GM23338 (cell line): ENCODE results near the gene SHC4. TPM values are rescaled to one million over a fixed set of nuclear protein-coding genes. Genes with fewer than 3 reads are reported as not detected.

ENCODE experiments used
- ATAC-seq: fragments of 200-7000 bp; cut with Tn5 transposase; 3 replicates; pipeline ENCODE4 v1.9.1; 2020
- DNase-seq: peaks from one replicate; pipeline ENCODE4 v3.0.0-alpha.2; 2015; ENCODE audit warnings: low spot score
- H2AFZ ChIP-seq: fragments of 200-600 bp; sonication (generic); 2 replicates; pipeline ENCODE4 v1.8.0; 2016; ENCODE audit warnings: antibody characterized with exemption, mild to moderate bottlenecking, moderate library complexity
- H3F3A ChIP-seq: fragments of 200-600 bp; sonication (generic); replicated peaks from 2 replicates; pipeline ENCODE4 v1.8.0; 2017; ENCODE audit warnings: antibody characterized with exemption, mixed run types, low read depth
- H3K27ac ChIP-seq: fragments of 200-600 bp; sonication (generic); 2 replicates; pipeline ENCODE4 v1.6.1; 2016; ENCODE audit warnings: low read depth
- H3K27me3 ChIP-seq: fragments of 200-600 bp; sonication (generic); 2 replicates; pipeline ENCODE4 v1.8.0; 2016; ENCODE audit warnings: mild to moderate bottlenecking, mixed run types, moderate library complexity; ENCODE audit not compliant: insufficient read depth
- H3K36me3 ChIP-seq: fragments of 200-600 bp; sonication (generic); 2 replicates; pipeline ENCODE4 v1.8.0; 2016; ENCODE audit warnings: mild to moderate bottlenecking; ENCODE audit not compliant: insufficient read depth
- H3K4me1 ChIP-seq: fragments of 200-600 bp; sonication (generic); 2 replicates; pipeline ENCODE4 v1.8.0; 2016; ENCODE audit warnings: mild to moderate bottlenecking, moderate library complexity; ENCODE audit not compliant: insufficient read depth
- H3K4me2 ChIP-seq: fragments of 200-600 bp; sonication (generic); 2 replicates; pipeline ENCODE4 v1.7.1; 2017; ENCODE audit warnings: mixed run types
- H3K4me3 ChIP-seq: fragments of 200-600 bp; sonication (generic); 2 replicates; pipeline ENCODE4 v1.6.1; 2016; ENCODE audit warnings: mixed run types
- H3K79me2 ChIP-seq: fragments of 200-600 bp; sonication (generic); replicated peaks from 2 replicates; pipeline ENCODE4 v1.8.0; 2017; ENCODE audit warnings: mild to moderate bottlenecking; ENCODE audit not compliant: insufficient read depth
- H3K9me2 ChIP-seq: fragments of 200-600 bp; sonication (generic); 2 replicates; pipeline ENCODE4 v1.8.0; 2017; ENCODE audit not compliant: insufficient read depth
- H4K20me1 ChIP-seq: fragments of 200-600 bp; sonication (generic); replicated peaks from 2 replicates; pipeline ENCODE4 v1.8.0; 2017; ENCODE audit warnings: mild to moderate bottlenecking; ENCODE audit not compliant: insufficient read depth
- H3K27ac Mint-ChIP-seq: 2 replicates; pipeline ENCODE4 v1.8.0; 2020; ENCODE audit warnings: inconsistent platforms, mild to moderate bottlenecking, moderate library complexity, mixed read lengths
- H3K27me3 Mint-ChIP-seq: 3 replicates; pipeline ENCODE4 v1.8.0; 2022; ENCODE audit warnings: low read depth, mild to moderate bottlenecking, moderate library complexity, mixed read lengths, inconsistent platforms; ENCODE audit not compliant: insufficient read depth, poor library complexity
- H3K36me3 Mint-ChIP-seq: 3 replicates; pipeline ENCODE4 v1.8.0; 2021; ENCODE audit warnings: low read depth, mild to moderate bottlenecking, inconsistent platforms, moderate library complexity, mixed read lengths
- H3K4me1 Mint-ChIP-seq: 3 replicates; pipeline ENCODE4 v1.8.0; 2020; ENCODE audit warnings: mild to moderate bottlenecking, inconsistent platforms, mixed read lengths
- H3K4me3 Mint-ChIP-seq: 3 replicates; pipeline ENCODE4 v1.8.0; 2021; ENCODE audit warnings: moderate library complexity, mild to moderate bottlenecking, inconsistent platforms, mixed read lengths
- H3K9me3 Mint-ChIP-seq: 3 replicates; pipeline ENCODE4 v1.8.0; 2020; ENCODE audit warnings: moderate library complexity, mild to moderate bottlenecking, inconsistent platforms, mixed read lengths
- EZH2 ChIP-seq: fragments of 200-600 bp; sonication (generic); IDR thresholded peaks from one replicate; pipeline ENCODE4 v1.8.0; 2017; ENCODE audit warnings: antibody characterized with exemption, mild to moderate bottlenecking, low read depth; ENCODE audit not compliant: unreplicated experiment
- JUNB ChIP-seq: IDR thresholded peaks from one replicate; pipeline ENCODE4 v1.6.1; 2016; ENCODE audit warnings: antibody characterized with exemption; ENCODE audit not compliant: unreplicated experiment
- NANOG ChIP-seq: IDR thresholded peaks from 2 replicates; pipeline ENCODE4 v1.6.1; 2016; ENCODE audit warnings: antibody characterized with exemption, borderline replicate concordance
- POLR2AphosphoS5 ChIP-seq: IDR thresholded peaks from 2 replicates; pipeline ENCODE4 v1.6.1; 2016; ENCODE audit warnings: antibody characterized with exemption, low read depth
- STAT1 ChIP-seq: IDR thresholded peaks from one replicate; pipeline ENCODE4 v1.6.1; 2016; ENCODE audit warnings: antibody characterized with exemption; ENCODE audit not compliant: unreplicated experiment
- ZNF114 ChIP-seq: fragments of 250-450 bp; sonication (Bioruptor Pico); IDR thresholded peaks from 2 replicates; pipeline ENCODE4 v1.5.0; 2020; ENCODE audit warnings: mild to moderate bottlenecking, moderate library complexity
- ZNF462 ChIP-seq: fragments of 250-450 bp; sonication (Bioruptor Pico); IDR thresholded peaks from 2 replicates; pipeline ENCODE4 v1.5.0; 2020; ENCODE audit warnings: mild to moderate bottlenecking, moderate library complexity
- polyA plus RNA-seq: library from polyadenylated mRNA; unstranded; fragments of >200 nt; fragmentation: Nextera tagmentation; extraction: Ambion mirVana; gene quantifications from 2 replicates; pipeline ENCODE4 v1.2.1, GENCODE V29; 2016
- total RNA-seq: library from RNA; depleted of rRNA; stranded (reverse); fragments of >200 nt; shearing (Covaris generic); gene quantifications from 2 replicates; pipeline ENCODE4 v1.2.3, GENCODE V29; 2014

SHC4 gene
- total and polyA plus RNA-seq, 2 experiments from 2014 or later, result 0.21 to 0.32 TPM

DNA sequence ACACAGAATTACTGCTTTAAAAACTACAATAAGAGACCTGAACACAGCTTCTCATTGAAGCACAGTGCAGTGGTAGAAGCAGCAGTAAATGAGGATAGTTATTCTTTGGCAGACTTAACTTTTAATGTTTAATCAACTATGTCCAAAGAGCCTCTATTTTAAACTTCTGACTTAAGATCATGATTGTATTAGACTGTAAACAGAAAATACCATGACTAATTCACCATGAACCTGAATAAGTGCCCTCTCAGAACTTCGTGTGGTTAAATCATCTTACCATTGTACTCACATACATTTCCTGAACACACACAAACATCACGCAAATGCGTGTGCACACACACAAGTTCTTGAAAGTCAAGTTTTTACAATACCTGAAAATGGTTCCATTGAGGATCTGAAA lies 166.8 kb downstream of the SHC4 start:
- no peaks in the 10 kb centered on the region for H3K27me3 Mint-ChIP-seq
- no peak overlapping the region for H3K27ac Mint-ChIP-seq
- Histone ChIP-seq H3F3A (no peaks in the 10 kb centered on the region), H3K27ac (no peak overlapping the region), H3K4me1 (0 out of 2 replicates have a peak, but pooled peaks cover 4% of the 10 kb centered on the region), H4K20me1 (0 out of 2 replicates have a peak, but pooled peaks cover 6% of the 10 kb centered on the region), H3K79me2 (peaks cover 22% of the 10 kb centered on the region), H3K36me3 (peaks cover 27% of the 10 kb centered on the region; the same call in 1 of the 2 replicates), H3K9me2 (no peaks in the 10 kb centered on the region), H3K4me3 (no peak overlapping the region), H3K4me2 (no peak overlapping the region), H3K27me3 (no peaks in the 10 kb centered on the region), H2AFZ (no peak overlapping the region)
- DNase-seq (no peak), ATAC-seq (no peak)
- peaks cover 26% of the 10 kb centered on the region for H3K4me1 Mint-ChIP-seq
- H3K36me3 Mint-ChIP-seq, result peaks cover 15% of the 10 kb centered on the region; the same call in 2 of the 3 replicates
- H3K4me3 Mint-ChIP-seq, result no peak overlapping the region
- TF ChIP-seq EZH2 (no peak), ZNF462 (no peak), NANOG (no peak), STAT1 (no peak), ZNF114 (CRISPR knock-in tag) (no peak), POLR2AphosphoS5 (no peak)
- no peaks in the 10 kb centered on the region for H3K9me3 Mint-ChIP-seq

DNA sequence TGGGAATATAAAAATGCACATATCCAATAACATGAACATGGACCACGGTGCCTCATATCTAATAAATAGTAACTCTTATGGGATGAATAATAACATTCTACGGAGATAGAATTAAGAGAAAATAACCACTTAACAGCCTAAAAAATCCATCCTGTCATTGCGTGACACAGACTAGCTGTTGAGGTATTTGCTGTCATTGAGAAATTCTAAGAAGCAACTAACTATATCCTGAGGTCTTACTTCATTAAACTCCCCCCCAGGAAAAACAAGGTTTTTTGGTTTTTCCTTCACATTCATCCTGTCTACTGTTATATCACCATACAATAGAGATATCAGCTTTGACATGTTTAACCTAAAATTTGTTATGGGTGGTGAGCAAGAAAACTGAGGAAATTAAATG lies 167.2 kb downstream of the SHC4 start:
- no peak overlapping the region for H3K27ac Mint-ChIP-seq
- no peak overlapping the region for H3K4me3 Mint-ChIP-seq
- H3K9me3 Mint-ChIP-seq, result no peaks in the 10 kb centered on the region
- no peaks in the 10 kb centered on the region for H3K27me3 ChIP-seq
- no peak overlapping the region for H2AFZ ChIP-seq
- H3K36me3 ChIP-seq, result peaks cover 27% of the 10 kb centered on the region; the same call in 1 of the 2 replicates
- peaks cover 17% of the 10 kb centered on the region; the same call in 2 of the 3 replicates for H3K36me3 Mint-ChIP-seq
- H3K27me3 Mint-ChIP-seq, result no peaks in the 10 kb centered on the region
- no peak overlapping the region for H3K4me2 ChIP-seq
- no peaks in the 10 kb centered on the region for H3F3A ChIP-seq
- peaks cover 22% of the 10 kb centered on the region for H3K79me2 ChIP-seq
- no peak overlapping the region for H3K27ac ChIP-seq
- H3K9me2 ChIP-seq, result no peaks in the 10 kb centered on the region
- peaks cover 26% of the 10 kb centered on the region for H3K4me1 Mint-ChIP-seq
- no peak for TF ChIP-seq JUNB
- no peak for TF ChIP-seq ZNF114 (CRISPR knock-in tag)
- no peak for TF ChIP-seq NANOG
- TF ChIP-seq EZH2, result no peak
- no peak for TF ChIP-seq POLR2AphosphoS5
- no peak for DNase-seq
- 0 out of 2 replicates have a peak, but pooled peaks cover 4% of the 10 kb centered on the region for H3K4me1 ChIP-seq
- H3K4me3 ChIP-seq, result no peak overlapping the region
- no peak for ATAC-seq
- H4K20me1 ChIP-seq, result 0 out of 2 replicates have a peak, but pooled peaks cover 6% of the 10 kb centered on the region
